Neural progenitor cell (in vitro differentiated cells): ENCODE data around the gene IL21R. TPM values are rescaled to one million over a fixed set of nuclear protein-coding genes. Genes with fewer than 3 reads are reported as not detected.

Source experiments
- DNase-seq: peaks from one replicate; pipeline ENCODE4 v3.0.0-alpha.2; 2016; ENCODE audit warnings: low spot score
- H2AFZ ChIP-seq: fragments of 200-600 bp; sonication (generic); replicated peaks from 2 replicates; pipeline ENCODE4 v1.6.1; 2016; ENCODE audit warnings: antibody characterized with exemption
- H3F3A ChIP-seq: fragments of 200-600 bp; sonication (generic); 2 replicates; pipeline ENCODE4 v1.6.1; 2016; ENCODE audit warnings: antibody characterized with exemption, low read depth
- H3K27ac ChIP-seq: fragments of 200-600 bp; sonication (generic); 2 replicates; pipeline ENCODE4 v1.5.1; 2016; ENCODE audit warnings: mild to moderate bottlenecking
- H3K27me3 ChIP-seq: fragments of 200-600 bp; sonication (generic); 2 replicates; pipeline ENCODE4 v1.6.1; 2016; ENCODE audit warnings: mild to moderate bottlenecking, moderate library complexity
- H3K36me3 ChIP-seq: fragments of 200-600 bp; sonication (generic); 2 replicates; pipeline ENCODE4 v1.5.1; 2016
- H3K4me1 ChIP-seq: fragments of 200-600 bp; sonication (generic); 2 replicates; pipeline ENCODE4 v1.6.1; 2016; ENCODE audit warnings: mixed run types
- H3K4me2 ChIP-seq: fragments of 200-600 bp; sonication (generic); 2 replicates; pipeline ENCODE4 v1.6.1; 2016
- H3K4me3 ChIP-seq: fragments of 200-600 bp; sonication (generic); 2 replicates; pipeline ENCODE4 v1.5.1; 2016
- H3K79me2 ChIP-seq: fragments of 200-600 bp; sonication (generic); 2 replicates; pipeline ENCODE4 v1.6.1; 2016; ENCODE audit warnings: low read depth
- H3K9ac ChIP-seq: fragments of 200-600 bp; sonication (generic); 2 replicates; pipeline ENCODE4 v1.6.1; 2016
- H3K9me3 ChIP-seq: fragments of 200-600 bp; sonication (generic); 2 replicates; pipeline ENCODE4 v1.5.1; 2016; ENCODE audit warnings: low read depth
- H4K20me1 ChIP-seq: fragments of 200-600 bp; sonication (generic); 2 replicates; pipeline ENCODE4 v1.6.1; 2016; ENCODE audit warnings: low read depth
- H3K27ac Mint-ChIP-seq: 3 replicates; pipeline ENCODE4 v1.8.0; 2021; ENCODE audit warnings: mixed read lengths
- H3K27me3 Mint-ChIP-seq: 2 replicates; pipeline ENCODE4 v1.8.0; 2022; ENCODE audit warnings: low read depth, mild to moderate bottlenecking, inconsistent platforms, moderate library complexity, mixed read lengths; ENCODE audit not compliant: insufficient read depth
- H3K36me3 Mint-ChIP-seq: 3 replicates; pipeline ENCODE4 v1.8.0; 2021; ENCODE audit warnings: mixed read lengths
- H3K4me1 Mint-ChIP-seq: 3 replicates; pipeline ENCODE4 v1.8.0; 2021; ENCODE audit warnings: mixed read lengths
- H3K4me3 Mint-ChIP-seq: 3 replicates; pipeline ENCODE4 v1.8.0; 2021; ENCODE audit warnings: mild to moderate bottlenecking, moderate library complexity, mixed read lengths
- H3K9me3 Mint-ChIP-seq: 3 replicates; pipeline ENCODE4 v1.8.0; 2020; ENCODE audit warnings: mixed read lengths
- EZH2 ChIP-seq: fragments of 200-600 bp; sonication (generic); IDR thresholded peaks from 2 replicates; pipeline ENCODE4 v1.6.1; 2017; ENCODE audit warnings: antibody characterized with exemption, mild to moderate bottlenecking, moderate library complexity
- EZH2phosphoT487 ChIP-seq: fragments of 200-600 bp; sonication (generic); IDR thresholded peaks from 2 replicates; pipeline ENCODE4 v1.6.1; 2017; ENCODE audit warnings: antibody characterized with exemption
- total RNA-seq: library from RNA; depleted of rRNA; stranded (reverse); fragments of >200 nt; gene quantifications from 2 replicates; pipeline ENCODE4 v1.2.3, GENCODE V29; 2015; ENCODE audit warnings: low replicate concordance
- TF ChIP-seq, protein P1 (sequence below): fragments of 200-600 bp; sonication (generic); IDR thresholded peaks from 2 replicates; pipeline ENCODE4 v1.5.1; 2017; ENCODE audit warnings: antibody characterized with exemption, mild to moderate bottlenecking

The IL21R gene
- total RNA-seq, 1 donor from 2014 or later: not detected

- no peak overlapping the region for H3K27ac Mint-ChIP-seq
- H3K27ac ChIP-seq: no peak overlapping the region
- no peaks in the 10 kb centered on the region for H3K4me1 ChIP-seq
- no peaks in the 10 kb centered on the region for H3K27me3 ChIP-seq
- H3K36me3 ChIP-seq: no peaks in the 10 kb centered on the region
- H3K4me3 Mint-ChIP-seq: no peak overlapping the region
- no peaks in the 10 kb centered on the region for H4K20me1 ChIP-seq
- H3K4me1 Mint-ChIP-seq: peaks cover 4% of the 10 kb centered on the region
- no peak overlapping the region for H3K4me2 ChIP-seq
- H3K79me2 ChIP-seq: no peaks in the 10 kb centered on the region
- H3K4me3 ChIP-seq: no peak overlapping the region
- no peak overlapping the region for H2AFZ ChIP-seq
- no peaks in the 10 kb centered on the region for H3K9me3 ChIP-seq
- H3K9ac ChIP-seq: no peak overlapping the region
- DNase-seq: no peak
- peaks cover 7% of the 10 kb centered on the region for H3K27me3 Mint-ChIP-seq
- peaks cover 2% of the 10 kb centered on the region for H3K36me3 Mint-ChIP-seq
- TF ChIP-seq EZH2 (no peak), EZH2phosphoT487 (no peak)
- TF ChIP-seq, protein P1, sequence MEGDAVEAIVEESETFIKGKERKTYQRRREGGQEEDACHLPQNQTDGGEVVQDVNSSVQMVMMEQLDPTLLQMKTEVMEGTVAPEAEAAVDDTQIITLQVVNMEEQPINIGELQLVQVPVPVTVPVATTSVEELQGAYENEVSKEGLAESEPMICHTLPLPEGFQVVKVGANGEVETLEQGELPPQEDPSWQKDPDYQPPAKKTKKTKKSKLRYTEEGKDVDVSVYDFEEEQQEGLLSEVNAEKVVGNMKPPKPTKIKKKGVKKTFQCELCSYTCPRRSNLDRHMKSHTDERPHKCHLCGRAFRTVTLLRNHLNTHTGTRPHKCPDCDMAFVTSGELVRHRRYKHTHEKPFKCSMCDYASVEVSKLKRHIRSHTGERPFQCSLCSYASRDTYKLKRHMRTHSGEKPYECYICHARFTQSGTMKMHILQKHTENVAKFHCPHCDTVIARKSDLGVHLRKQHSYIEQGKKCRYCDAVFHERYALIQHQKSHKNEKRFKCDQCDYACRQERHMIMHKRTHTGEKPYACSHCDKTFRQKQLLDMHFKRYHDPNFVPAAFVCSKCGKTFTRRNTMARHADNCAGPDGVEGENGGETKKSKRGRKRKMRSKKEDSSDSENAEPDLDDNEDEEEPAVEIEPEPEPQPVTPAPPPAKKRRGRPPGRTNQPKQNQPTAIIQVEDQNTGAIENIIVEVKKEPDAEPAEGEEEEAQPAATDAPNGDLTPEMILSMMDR: no peak
- peaks cover 8% of the 10 kb centered on the region for H3K9me3 Mint-ChIP-seq
- no peaks in the 10 kb centered on the region for H3F3A ChIP-seq
Observed at GRCh38 chr16:27444015-27444414, 42.0 kb downstream of the IL21R start.

DNA sequence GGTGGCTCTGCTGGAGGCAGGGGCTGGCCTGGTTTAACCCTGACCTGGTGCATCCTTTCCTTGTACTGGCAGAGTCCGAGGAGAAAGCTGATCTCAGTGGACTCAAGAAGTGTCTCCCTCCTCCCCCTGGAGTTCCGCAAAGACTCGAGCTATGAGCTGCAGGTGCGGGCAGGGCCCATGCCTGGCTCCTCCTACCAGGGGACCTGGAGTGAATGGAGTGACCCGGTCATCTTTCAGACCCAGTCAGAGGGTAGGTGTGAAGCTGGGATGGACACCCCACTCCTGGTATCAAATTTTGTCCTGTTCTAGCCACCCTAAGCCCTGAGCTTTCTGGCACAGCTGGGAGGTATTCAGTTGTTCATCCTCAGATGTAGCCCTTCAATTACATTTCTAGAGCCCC lies 42.5 kb downstream of the IL21R start:
- Histone ChIP-seq H3K4me2 (no peak overlapping the region), H3K79me2 (no peaks in the 10 kb centered on the region), H3K4me3 (no peak overlapping the region), H3F3A (no peaks in the 10 kb centered on the region), H3K27me3 (no peaks in the 10 kb centered on the region), H2AFZ (no peak overlapping the region), H3K36me3 (no peaks in the 10 kb centered on the region), H3K4me1 (no peaks in the 10 kb centered on the region), H4K20me1 (no peaks in the 10 kb centered on the region), H3K9ac (no peak overlapping the region), H3K9me3 (no peaks in the 10 kb centered on the region), H3K27ac (no peak overlapping the region)
- Mint-ChIP-seq H3K27me3 (peaks cover 7% of the 10 kb centered on the region), H3K4me3 (no peak overlapping the region), H3K9me3 (peaks cover 8% of the 10 kb centered on the region), H3K36me3 (peaks cover 2% of the 10 kb centered on the region), H3K27ac (no peak overlapping the region), H3K4me1 (peaks cover under 1% of the 10 kb centered on the region)
- DNase-seq: no peak
- TF ChIP-seq EZH2phosphoT487 (no peak), EZH2 (no peak)
- TF ChIP-seq, protein P1: no peak

DNA sequence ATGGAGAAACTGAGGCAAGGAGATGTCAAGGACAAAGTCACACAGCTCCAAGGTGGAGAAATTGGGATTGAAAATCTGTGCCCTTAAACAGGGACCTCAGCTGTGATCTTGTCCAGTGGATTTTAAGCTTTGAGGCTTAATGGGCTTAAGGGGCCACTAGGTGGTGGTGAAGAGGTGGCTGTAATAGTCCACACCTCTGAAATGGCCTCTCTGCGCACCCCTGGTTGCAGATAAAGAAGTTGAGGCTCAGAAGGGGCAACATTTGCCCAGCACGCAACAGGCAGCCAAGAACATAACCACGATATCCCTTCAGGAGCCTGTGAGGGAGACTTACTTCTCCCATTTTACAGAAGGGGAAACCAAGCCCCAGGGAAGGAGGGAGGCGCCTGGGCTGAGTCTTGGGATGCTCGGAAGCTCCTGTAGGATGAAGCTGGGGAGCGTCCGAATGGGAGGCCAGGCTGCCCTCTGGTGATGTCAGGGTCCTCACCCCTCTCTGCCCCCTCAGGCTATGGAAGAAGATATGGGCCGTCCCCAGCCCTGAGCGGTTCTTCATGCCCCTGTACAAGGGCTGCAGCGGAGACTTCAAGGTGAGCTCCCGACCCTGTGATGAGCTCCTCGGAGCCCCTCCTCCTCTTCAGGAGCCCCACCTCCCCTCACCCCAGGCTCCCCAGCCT lies 43.7 kb downstream of the IL21R start:
- Histone ChIP-seq H3K27ac (no peak overlapping the region), H3K27me3 (no peaks in the 10 kb centered on the region), H2AFZ (no peak overlapping the region), H3K36me3 (no peaks in the 10 kb centered on the region), H3F3A (no peaks in the 10 kb centered on the region), H3K4me2 (no peak overlapping the region), H3K4me1 (no peaks in the 10 kb centered on the region), H3K9ac (no peak overlapping the region), H3K9me3 (no peaks in the 10 kb centered on the region), H3K4me3 (no peak overlapping the region), H4K20me1 (no peaks in the 10 kb centered on the region), H3K79me2 (no peaks in the 10 kb centered on the region)
- Mint-ChIP-seq H3K36me3 (peaks cover 2% of the 10 kb centered on the region), H3K4me3 (no peak overlapping the region), H3K27me3 (peaks cover 7% of the 10 kb centered on the region), H3K27ac (no peak overlapping the region), H3K4me1 (peaks cover 7% of the 10 kb centered on the region), H3K9me3 (peaks cover 8% of the 10 kb centered on the region)
- TF ChIP-seq, protein P1: no peak
- TF ChIP-seq EZH2 (no peak), EZH2phosphoT487 (no peak)
- no peak for DNase-seq
